ENCODE data around the gene LETMD1.

- TF ChIP-seq SP7 (tag by site-specific recombination; IDR thresholded peaks at IDR 0.05) (no peak), TSHZ1 (tag by site-specific recombination; IDR thresholded peaks at IDR 0.05; ENCODE audit: borderline replicate concordance) (no peak), SP3 (tag by site-specific recombination; IDR thresholded peaks at IDR 0.05) (no peak), ZNF18 (tag by site-specific recombination; IDR thresholded peaks at IDR 0.05) (no peak), CTCF (tag by site-specific recombination; IDR thresholded peaks at IDR 0.05) (no peak), KLF8 (tag by site-specific recombination; IDR thresholded peaks at IDR 0.05) (no peak), ZNF423 (tag by site-specific recombination; IDR thresholded peaks at IDR 0.05) (no peak), ATF2 (tag by site-specific recombination; IDR thresholded peaks at IDR 0.05; ENCODE audit: low read depth) (no peak), ZNF121 (tag by site-specific recombination; IDR thresholded peaks at IDR 0.05) (no peak), ZNF488 (tag by site-specific recombination; IDR thresholded peaks at IDR 0.05) (no peak), ZNF239 (tag by site-specific recombination; IDR thresholded peaks at IDR 0.05) (no peak)
These were observed 20.7 kb upstream of the LETMD1 start for GRCh38 chr12:51027342-51027835.

Measured in HEK293 (cell line).